Prostate gland (tissue), 2 donors: Measurements from ENCODE around the gene DLX4. TPM values are rescaled to one million over a fixed set of nuclear protein-coding genes. Genes with fewer than 3 reads are reported as not detected.

Source experiments
- DNase-seq: peaks from one replicate; pipeline ENCODE4 v3.0.0-alpha.2; 2019; ENCODE audit warnings: low spot score
- H3K27ac ChIP-seq, 2 donors: fragments of 200-600 bp; sonication (generic); 2 replicates each; pipeline ENCODE4 v1.5.1; 2017 to 2019
- H3K27me3 ChIP-seq: fragments of 200-600 bp; sonication (generic); replicated peaks from 2 replicates; pipeline ENCODE4 v1.5.1; 2019; ENCODE audit not compliant: insufficient read depth
- H3K36me3 ChIP-seq, 2 donors: fragments of 200-600 bp; sonication (generic); 1 replicate in 1 of 2; 2 replicates in 1 of 2; pipeline versions ENCODE4 v1.5.1 to v1.8.1; 2017 to 2019
- H3K4me1 ChIP-seq: fragments of 200-600 bp; sonication (generic); replicated peaks from 2 replicates; pipeline ENCODE4 v1.5.1; 2019
- H3K4me3 ChIP-seq, 2 donors: fragments of 200-600 bp; sonication (generic); 2 replicates each; pipeline ENCODE4 v1.5.1; 2017 to 2019
- H3K9me3 ChIP-seq: fragments of 200-600 bp; sonication (generic); 2 replicates; pipeline ENCODE4 v1.5.1; 2017
- CTCF ChIP-seq, 4 experiments: fragments of 200-600 bp in 2 of 4; fragments of 450-650 bp in 2 of 4; sonication (generic) in 2 of 4; IDR thresholded peaks; 1 replicate in 3 of 4; 2 replicates in 1 of 4; pipeline ENCODE4 v1.5.1; 2016 to 2019; ENCODE audit warnings: antibody characterized with exemption in 4 of 4, mild to moderate bottlenecking in 2 of 4, moderate library complexity in 2 of 4
- POLR2A ChIP-seq: fragments of 450-650 bp; IDR thresholded peaks from one replicate; pipeline ENCODE4 v1.6.1; 2016; ENCODE audit warnings: antibody characterized with exemption, mild to moderate bottlenecking
- POLR2AphosphoS5 ChIP-seq: sonication (generic); formaldehyde crosslinking; IDR thresholded peaks from one replicate; pipeline ENCODE4 v1.6.1; 2017; ENCODE audit warnings: antibody characterized with exemption
- WGBS: methylation state at CpG from one replicate; pipeline ENCODE4 v1.1.5; 2018; 5-methylcytosine and 5-hydroxymethylcytosine counted together
- intact Hi-C: fragments of 100-400 bp; cut with DNase I; formaldehyde crosslinking; loops from one replicate; pipeline ENCODE4 v1.14.2; 2022
- total RNA-seq, 2 donors: library from RNA; depleted of rRNA; stranded (reverse); fragments of >200 nt; gene quantifications; one replicate each; pipeline ENCODE4 v1.1.0, GENCODE V29; 2016

Gene DLX4
- total RNA-seq, 2 donors from 2014 or later = not detected

GRCh38 chr17:49963626-49964302 lies 5.2 kb upstream of the DLX4 start:
- WGBS = 11% methylated on average over 52 of the region's 52 CpGs
- no peak for TF ChIP-seq POLR2A
- TF ChIP-seq CTCF (IDR thresholded peaks at IDR 0.05) = no peak
- no peak for TF ChIP-seq POLR2AphosphoS5
- H3K27me3 ChIP-seq = peaks cover 39% of the 10 kb centered on the region
- H3K4me1 ChIP-seq = no peaks in the 10 kb centered on the region
- H3K9me3 ChIP-seq = no peaks in the 10 kb centered on the region
- no peak overlapping the region for H3K4me3 ChIP-seq
- intact Hi-C loops = no loop called here
- H3K36me3 ChIP-seq = no peaks in the 10 kb centered on the region
- DNase-seq = no peak
- no peak overlapping the region for H3K27ac ChIP-seq

GRCh38 chr17:49964303-49964768 lies 4.7 kb upstream of the DLX4 start:
- Histone ChIP-seq H3K27me3 (peaks cover 39% of the 10 kb centered on the region), H3K9me3 (no peaks in the 10 kb centered on the region), H3K27ac (no peak overlapping the region), H3K4me3 (no peak overlapping the region), H3K36me3 (no peaks in the 10 kb centered on the region), H3K4me1 (no peaks in the 10 kb centered on the region)
- TF ChIP-seq POLR2A (no peak), POLR2AphosphoS5 (no peak), CTCF (IDR thresholded peaks at IDR 0.05) (no peak)
- no peak for DNase-seq
- WGBS = 11% methylated on average over 18 of the region's 18 CpGs
- intact Hi-C loops = no loop called here

GRCh38 chr17:49964769-49965523 lies 4.0 kb upstream of the DLX4 start:
- Histone ChIP-seq H3K4me3 (no peak overlapping the region), H3K4me1 (no peaks in the 10 kb centered on the region), H3K27ac (no peak overlapping the region), H3K27me3 (peaks cover 42% of the 10 kb centered on the region), H3K9me3 (no peaks in the 10 kb centered on the region), H3K36me3 (no peaks in the 10 kb centered on the region)
- DNase-seq = no peak
- TF ChIP-seq POLR2A (no peak), POLR2AphosphoS5 (no peak), CTCF (IDR thresholded peaks at IDR 0.05) (no peak)
- 12% methylated on average over 46 of the region's 52 CpGs for WGBS
- intact Hi-C loops = no loop called here

- Histone ChIP-seq H3K9me3 (no peaks in the 10 kb centered on the region), H3K36me3 (no peaks in the 10 kb centered on the region), H3K4me1 (no peaks in the 10 kb centered on the region), H3K27ac (no peak overlapping the region), H3K4me3 (no peak overlapping the region), H3K27me3 (peaks cover 46% of the 10 kb centered on the region)
- intact Hi-C loops = no loop called here
- DNase-seq = no peak
- TF ChIP-seq POLR2AphosphoS5 (no peak), POLR2A (no peak), CTCF (IDR thresholded peaks at IDR 0.05) (no peak)
- WGBS = 22% methylated on average over 16 of the region's 16 CpGs
Observed at GRCh38 chr17:49965524-49965909, 3.5 kb upstream of the DLX4 start.

- intact Hi-C loops = no loop called here
- peaks cover 59% of the 10 kb centered on the region for H3K27me3 ChIP-seq
- H3K27ac ChIP-seq = no peak overlapping the region
- DNase-seq = no peak
- H3K4me3 ChIP-seq = no peak overlapping the region
- TF ChIP-seq POLR2AphosphoS5 (no peak), CTCF (IDR thresholded peaks at IDR 0.05) (no peak), POLR2A (no peak)
- WGBS = 56% methylated on average over 3 of the region's 3 CpGs
- H3K36me3 ChIP-seq = no peaks in the 10 kb centered on the region
- peaks cover 3% of the 10 kb centered on the region for H3K4me1 ChIP-seq
- H3K9me3 ChIP-seq = no peaks in the 10 kb centered on the region
Observed at GRCh38 chr17:49966767-49967166, 2.2 kb upstream of the DLX4 start.
